ENCODE measurements around the gene FNDC8.

- TF ChIP-seq CTCF (conservative IDR thresholded peaks at IDR 0.05; ENCODE audit: low read length) (no peak), EZH2phosphoT487 (IDR thresholded peaks at IDR 0.05; ENCODE audit: borderline replicate concordance, low read depth, low read length) (no peak)
These were observed 36.4 kb upstream of the FNDC8 start for GRCh38 chr17:35084987-35085386.

Measured in OCI-LY7 (cell line).